GM18507 (cell line): ENCODE data around the gene CLMN.
"Not testable (repeated sequence)": the region's sequence is repeated elsewhere in the genome, so short reads cannot be mapped to it uniquely, and the experiment has no call there.

Source experiments
- DNase-seq: peaks from one replicate; pipeline ENCODE4 v3.0.0; 2011; ENCODE audit warnings: low read depth; ENCODE audit not compliant: insufficient read length; ENCODE audit errors: extremely low spot score
- FAIRE-seq: peaks from 2 replicates; lab custom pipeline; 2011; peaks lifted over from hg19 to GRCh38; lab: Jason Lieb, UNC

Gene CLMN

GRCh38 chr14:95189367-95190132, 130.2 kb downstream of the CLMN start:
- FAIRE-seq, result no peak

GRCh38 chr14:95188380-95188779, 131.3 kb downstream of the CLMN start:
- DNase-seq, result no peak
- FAIRE-seq, result no peak

More at GRCh38 chr14:95189367-95190132, 130.2 kb downstream of the CLMN start:
- DNase-seq, result no peak

GRCh38 chr14:95185767-95186392, 133.8 kb downstream of the CLMN start:
- DNase-seq (no peak), FAIRE-seq (peak; percentile 9)

- FAIRE-seq (peak; percentile 18), DNase-seq (no peak)
Measured at GRCh38 chr14:95185033-95185766, 134.5 kb downstream of the CLMN start.

GRCh38 chr14:95184413-95184790, 135.3 kb downstream of the CLMN start:
- FAIRE-seq (no peak), DNase-seq (no peak)

GRCh38 chr14:95183532-95184412, 135.9 kb downstream of the CLMN start:
- peak; percentile 23 for DNase-seq
- FAIRE-seq, result peak; percentile 67

GRCh38 chr14:95183082-95183481, 136.6 kb downstream of the CLMN start:
- FAIRE-seq (peak; percentile 24), DNase-seq (no peak)

GRCh38 chr14:95182379-95182778, 137.3 kb downstream of the CLMN start:
- no peak for FAIRE-seq

GRCh38 chr14:95180966-95181741, 138.6 kb downstream of the CLMN start:
- FAIRE-seq (no peak), DNase-seq (no peak)

More at GRCh38 chr14:95182379-95182778, 137.3 kb downstream of the CLMN start:
- DNase-seq, result no peak

GRCh38 chr14:95175670-95176069, 144.0 kb downstream of the CLMN start:
- FAIRE-seq, DNase-seq: not testable (repeated sequence)

- DNase-seq, result no peak
- no peak for FAIRE-seq
Measured at GRCh38 chr14:95174184-95174792, 145.4 kb downstream of the CLMN start.

- FAIRE-seq, result peak; percentile 9
- no peak for DNase-seq
Measured at GRCh38 chr14:95173518-95173917, 146.2 kb downstream of the CLMN start.

- FAIRE-seq (no peak), DNase-seq (no peak)
Measured at GRCh38 chr14:95167177-95167576, 152.5 kb downstream of the CLMN start.

GRCh38 chr14:95165517-95165916, 154.2 kb downstream of the CLMN start:
- FAIRE-seq (no peak), DNase-seq (no peak)

- FAIRE-seq, result no peak
- no peak for DNase-seq
Measured at GRCh38 chr14:95164506-95164905, 155.2 kb downstream of the CLMN start.

- DNase-seq, result no peak
- FAIRE-seq, result no peak
Measured at GRCh38 chr14:95163666-95164065, 156.0 kb downstream of the CLMN start.

- DNase-seq, result no peak
- FAIRE-seq, result no peak
Measured at GRCh38 chr14:95163132-95163531, 156.6 kb downstream of the CLMN start.

GRCh38 chr14:95162641-95163040, 157.1 kb downstream of the CLMN start:
- FAIRE-seq, result no peak
- DNase-seq, result no peak
